Smooth muscle cell (in vitro differentiated cells): ENCODE data around the gene ARSK. TPM values are rescaled to one million over a fixed set of nuclear protein-coding genes. Genes with fewer than 3 reads are reported as not detected.

Source experiments
- DNase-seq: peaks from one replicate; lab custom pipeline; 2025; ENCODE audit not compliant: unreplicated experiment; lab: John Stamatoyannopoulos, UW
- H2AFZ ChIP-seq: fragments of 200-600 bp; sonication (generic); 2 replicates; pipeline ENCODE4 v1.6.0; 2016; ENCODE audit warnings: antibody characterized with exemption, low read depth, mild to moderate bottlenecking
- H3F3A ChIP-seq: fragments of 200-600 bp; sonication (generic); 2 replicates; pipeline ENCODE4 v1.6.0; 2017; ENCODE audit warnings: antibody characterized with exemption, low read depth
- H3K27ac ChIP-seq: fragments of 200-600 bp; sonication (generic); 2 replicates; pipeline ENCODE4 v1.5.1; 2016; ENCODE audit warnings: low read depth, mild to moderate bottlenecking
- H3K27me3 ChIP-seq: fragments of 200-600 bp; sonication (generic); 2 replicates; pipeline ENCODE4 v1.6.1; 2016; ENCODE audit warnings: low read depth, mild to moderate bottlenecking
- H3K36me3 ChIP-seq: fragments of 200-600 bp; sonication (generic); 2 replicates; pipeline ENCODE4 v1.5.1; 2016; ENCODE audit warnings: low read depth
- H3K4me1 ChIP-seq: fragments of 200-600 bp; sonication (generic); 2 replicates; pipeline ENCODE4 v1.5.1; 2016; ENCODE audit warnings: low read depth
- H3K4me2 ChIP-seq: fragments of 200-600 bp; sonication (generic); 2 replicates; pipeline ENCODE4 v1.6.0; 2016; ENCODE audit warnings: mild to moderate bottlenecking
- H3K4me3 ChIP-seq: fragments of 200-600 bp; sonication (generic); 2 replicates; pipeline ENCODE4 v1.5.1; 2016; ENCODE audit warnings: mild to moderate bottlenecking
- H3K79me2 ChIP-seq: fragments of 200-600 bp; sonication (generic); 2 replicates; pipeline ENCODE4 v1.6.0; 2016; ENCODE audit warnings: low read depth, mild to moderate bottlenecking
- H3K9ac ChIP-seq: fragments of 200-600 bp; sonication (generic); 2 replicates; pipeline ENCODE4 v1.6.0; 2016; ENCODE audit warnings: low read depth
- H3K9me3 ChIP-seq: fragments of 200-600 bp; sonication (generic); replicated peaks from 2 replicates; pipeline ENCODE4 v1.5.1; 2016; ENCODE audit warnings: low read depth
- H4K20me1 ChIP-seq: fragments of 200-600 bp; sonication (generic); 2 replicates; pipeline ENCODE4 v1.6.0; 2016; ENCODE audit warnings: low read depth
- WGBS: methylation state at CpG from one replicate; pipeline ENCODE4 v1.1.7; 2016; ENCODE audit warnings: low lambda C conversion rate; 5-methylcytosine and 5-hydroxymethylcytosine counted together
- polyA plus RNA-seq: library from polyadenylated mRNA; unstranded; fragments of >200 nt; fragmentation: Nextera tagmentation; extraction: Ambion mirVana; gene quantifications from 2 replicates; pipeline ENCODE4 v1.2.1, GENCODE V29; 2016
- total RNA-seq: library from RNA; depleted of rRNA; stranded (reverse); fragments of >200 nt; gene quantifications from 2 replicates; pipeline ENCODE4 v1.2.3, GENCODE V29; 2014
- TF ChIP-seq, protein P1 (sequence below): fragments of 200-600 bp; sonication (generic); IDR thresholded peaks from 2 replicates; pipeline ENCODE4 v1.5.1; 2017; ENCODE audit warnings: borderline replicate concordance, mild to moderate bottlenecking, antibody characterized with exemption; ENCODE audit not compliant: insufficient read depth, poor library complexity, severe bottlenecking

The ARSK gene
- total and polyA plus RNA-seq, 2 experiments from 2014 or later, result 12.1 to 18.8 TPM

DNA sequence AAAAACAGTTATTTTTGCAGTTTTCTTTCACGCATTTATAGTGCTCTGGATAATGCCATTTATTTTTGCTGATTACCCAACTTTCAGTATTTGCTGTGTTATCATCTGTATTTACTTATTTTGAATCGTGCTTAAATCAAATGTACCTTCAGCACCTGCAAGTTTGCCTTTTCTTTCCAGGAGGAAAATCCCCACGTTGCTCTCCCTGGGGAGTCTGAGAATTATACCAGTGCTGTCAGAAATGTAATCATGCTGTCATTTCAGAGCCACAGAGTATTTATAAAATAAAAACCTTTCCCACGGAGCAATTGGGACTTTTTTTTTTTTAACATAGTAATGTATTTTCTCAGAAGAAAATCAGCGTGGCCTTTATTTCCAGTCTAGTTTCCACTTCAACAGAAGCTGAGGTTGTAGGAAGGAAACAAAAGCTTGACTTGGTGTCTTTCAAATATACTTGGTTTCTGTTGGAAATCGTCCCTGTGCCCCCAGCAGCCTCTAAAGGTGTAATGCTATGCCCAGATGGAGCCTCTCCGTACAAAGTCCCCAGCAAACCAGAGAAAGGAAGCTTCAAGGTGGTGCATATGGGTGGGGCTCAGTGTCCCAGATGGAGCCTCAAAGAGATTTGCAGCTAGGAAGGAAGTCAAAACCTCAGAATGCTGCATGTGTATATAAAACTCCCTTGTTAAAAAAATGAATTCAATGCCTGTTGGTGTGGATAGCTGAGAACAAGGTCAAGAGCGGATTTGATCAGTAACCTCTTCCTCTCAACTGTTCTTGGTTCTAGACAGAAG lies 67.1 kb downstream of the ARSK start:
- Histone ChIP-seq H4K20me1 (no peaks in the 10 kb centered on the region), H3K4me3 (no peak overlapping the region), H3K27me3 (peaks cover 36% of the 10 kb centered on the region), H2AFZ (peak overlapping the region; percentile 96), H3K4me1 (peaks cover 19% of the 10 kb centered on the region), H3K79me2 (no peaks in the 10 kb centered on the region), H3K9ac (no peak overlapping the region), H3F3A (no peaks in the 10 kb centered on the region), H3K27ac (no peak overlapping the region), H3K36me3 (no peaks in the 10 kb centered on the region), H3K4me2 (peak overlapping the region; percentile 96), H3K9me3 (no peaks in the 10 kb centered on the region)
- no peak for DNase-seq
- TF ChIP-seq, protein P1, sequence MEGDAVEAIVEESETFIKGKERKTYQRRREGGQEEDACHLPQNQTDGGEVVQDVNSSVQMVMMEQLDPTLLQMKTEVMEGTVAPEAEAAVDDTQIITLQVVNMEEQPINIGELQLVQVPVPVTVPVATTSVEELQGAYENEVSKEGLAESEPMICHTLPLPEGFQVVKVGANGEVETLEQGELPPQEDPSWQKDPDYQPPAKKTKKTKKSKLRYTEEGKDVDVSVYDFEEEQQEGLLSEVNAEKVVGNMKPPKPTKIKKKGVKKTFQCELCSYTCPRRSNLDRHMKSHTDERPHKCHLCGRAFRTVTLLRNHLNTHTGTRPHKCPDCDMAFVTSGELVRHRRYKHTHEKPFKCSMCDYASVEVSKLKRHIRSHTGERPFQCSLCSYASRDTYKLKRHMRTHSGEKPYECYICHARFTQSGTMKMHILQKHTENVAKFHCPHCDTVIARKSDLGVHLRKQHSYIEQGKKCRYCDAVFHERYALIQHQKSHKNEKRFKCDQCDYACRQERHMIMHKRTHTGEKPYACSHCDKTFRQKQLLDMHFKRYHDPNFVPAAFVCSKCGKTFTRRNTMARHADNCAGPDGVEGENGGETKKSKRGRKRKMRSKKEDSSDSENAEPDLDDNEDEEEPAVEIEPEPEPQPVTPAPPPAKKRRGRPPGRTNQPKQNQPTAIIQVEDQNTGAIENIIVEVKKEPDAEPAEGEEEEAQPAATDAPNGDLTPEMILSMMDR, result no peak
- 84% methylated on average over 8 of the region's 8 CpGs for WGBS

DNA sequence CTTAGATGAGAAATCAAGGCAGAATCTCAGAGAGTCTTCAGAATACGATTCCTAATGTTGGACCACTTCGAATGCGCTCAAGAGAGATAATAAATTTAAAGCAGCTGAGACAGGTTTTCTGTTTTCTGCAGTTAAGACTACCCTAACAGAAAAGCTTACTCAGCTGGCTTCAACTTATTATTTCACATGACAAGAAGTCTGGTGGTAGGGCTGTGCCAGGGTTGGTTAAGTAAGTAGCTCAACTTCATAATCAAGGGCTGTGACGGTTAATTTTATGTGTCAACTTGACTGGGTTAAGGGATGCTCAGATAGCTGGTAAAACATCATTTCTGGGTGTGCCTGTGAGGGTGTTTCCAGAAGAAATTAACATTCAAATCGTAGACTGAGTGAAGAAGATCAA lies 68.8 kb downstream of the ARSK start:
- Histone ChIP-seq H3F3A (no peaks in the 10 kb centered on the region), H3K4me2 (no peak overlapping the region), H3K9ac (no peak overlapping the region), H3K4me3 (no peak overlapping the region), H4K20me1 (no peaks in the 10 kb centered on the region), H3K79me2 (no peaks in the 10 kb centered on the region), H3K27ac (no peak overlapping the region), H3K36me3 (no peaks in the 10 kb centered on the region), H3K9me3 (no peaks in the 10 kb centered on the region), H2AFZ (no peak overlapping the region), H3K4me1 (peaks cover 19% of the 10 kb centered on the region), H3K27me3 (peaks cover 36% of the 10 kb centered on the region)
- DNase-seq, result no peak
- TF ChIP-seq, protein P1, result no peak
- WGBS, result 87% methylated on average over 5 of the region's 5 CpGs

DNA sequence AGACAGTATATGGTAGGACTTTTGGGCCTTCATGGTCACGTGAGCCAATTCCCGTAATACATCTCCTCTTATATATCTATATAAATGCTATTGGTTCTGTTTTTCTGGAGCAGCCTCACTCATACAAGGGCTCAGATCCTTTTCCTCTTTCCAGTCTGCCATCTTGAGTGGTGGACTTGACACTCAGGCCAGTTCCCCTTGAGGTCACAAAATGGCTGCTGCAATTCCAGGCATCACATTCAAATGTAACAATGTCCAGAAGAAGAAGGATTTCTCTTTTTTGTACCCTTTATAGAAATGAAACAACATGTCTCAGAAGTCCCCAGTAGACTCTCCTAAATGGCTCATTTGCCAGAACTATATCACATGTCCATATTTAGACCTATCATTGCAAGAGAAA lies 69.5 kb downstream of the ARSK start:
- no peak overlapping the region for H2AFZ ChIP-seq
- H3K36me3 ChIP-seq, result no peaks in the 10 kb centered on the region
- H4K20me1 ChIP-seq, result no peaks in the 10 kb centered on the region
- TF ChIP-seq, protein P1, result no peak
- no peak overlapping the region for H3K4me3 ChIP-seq
- no peak overlapping the region for H3K9ac ChIP-seq
- H3K79me2 ChIP-seq, result no peaks in the 10 kb centered on the region
- H3K27me3 ChIP-seq, result peaks cover 33% of the 10 kb centered on the region
- H3K4me1 ChIP-seq, result peaks cover 19% of the 10 kb centered on the region
- H3K27ac ChIP-seq, result no peak overlapping the region
- DNase-seq, result no peak
- H3K4me2 ChIP-seq, result no peak overlapping the region
- no peaks in the 10 kb centered on the region for H3F3A ChIP-seq
- H3K9me3 ChIP-seq, result no peaks in the 10 kb centered on the region
- 90% methylated on average over 2 of the region's 2 CpGs for WGBS

DNA sequence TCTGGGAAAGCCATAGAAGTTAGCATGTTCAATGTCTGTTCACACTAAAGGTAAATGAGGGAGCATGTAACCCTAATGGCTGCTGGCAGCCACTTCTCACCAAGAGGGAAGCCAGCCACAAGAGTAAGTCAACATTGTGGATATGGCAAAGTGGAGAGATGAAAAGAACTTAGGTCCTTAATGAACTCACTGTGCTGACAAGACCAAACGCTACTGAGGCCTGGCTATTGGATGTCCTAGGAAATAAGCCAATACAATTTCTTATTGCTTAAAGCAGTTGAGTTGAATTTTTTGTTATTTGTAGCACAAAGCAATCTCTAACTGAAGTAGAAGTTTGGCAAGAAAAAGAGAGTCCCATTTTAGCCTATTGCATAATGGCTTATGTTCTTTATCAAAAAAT lies 71.8 kb downstream of the ARSK start:
- no peak overlapping the region for H3K27ac ChIP-seq
- H3K4me1 ChIP-seq, result peaks cover under 1% of the 10 kb centered on the region
- H2AFZ ChIP-seq, result no peak overlapping the region
- 100% methylated on average over 1 of the region's 1 CpG for WGBS
- H3K4me3 ChIP-seq, result no peak overlapping the region
- no peaks in the 10 kb centered on the region for H3F3A ChIP-seq
- peaks cover 14% of the 10 kb centered on the region for H3K27me3 ChIP-seq
- no peaks in the 10 kb centered on the region for H3K36me3 ChIP-seq
- no peak overlapping the region for H3K4me2 ChIP-seq
- DNase-seq, result no peak
- H3K79me2 ChIP-seq, result no peaks in the 10 kb centered on the region
- TF ChIP-seq, protein P1, result no peak
- no peaks in the 10 kb centered on the region for H4K20me1 ChIP-seq
- no peak overlapping the region for H3K9ac ChIP-seq
- H3K9me3 ChIP-seq, result no peaks in the 10 kb centered on the region
